Activated naive CD4-positive, alpha-beta T cell treated with Interleukin-2 at 50 U/mL for 16 hours (primary cell): ENCODE data around the gene RGCC.
"Not testable (repeated sequence)": the region's sequence is repeated elsewhere in the genome, so short reads cannot be mapped to it uniquely, and the experiment has no call there.

ENCODE experiments used
- DNase-seq: peaks from one replicate; pipeline ENCODE4 v3.0.0-alpha.2; 2020

The RGCC gene, protein sequence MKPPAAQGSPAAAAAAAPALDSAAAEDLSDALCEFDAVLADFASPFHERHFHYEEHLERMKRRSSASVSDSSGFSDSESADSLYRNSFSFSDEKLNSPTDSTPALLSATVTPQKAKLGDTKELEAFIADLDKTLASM

DNA sequence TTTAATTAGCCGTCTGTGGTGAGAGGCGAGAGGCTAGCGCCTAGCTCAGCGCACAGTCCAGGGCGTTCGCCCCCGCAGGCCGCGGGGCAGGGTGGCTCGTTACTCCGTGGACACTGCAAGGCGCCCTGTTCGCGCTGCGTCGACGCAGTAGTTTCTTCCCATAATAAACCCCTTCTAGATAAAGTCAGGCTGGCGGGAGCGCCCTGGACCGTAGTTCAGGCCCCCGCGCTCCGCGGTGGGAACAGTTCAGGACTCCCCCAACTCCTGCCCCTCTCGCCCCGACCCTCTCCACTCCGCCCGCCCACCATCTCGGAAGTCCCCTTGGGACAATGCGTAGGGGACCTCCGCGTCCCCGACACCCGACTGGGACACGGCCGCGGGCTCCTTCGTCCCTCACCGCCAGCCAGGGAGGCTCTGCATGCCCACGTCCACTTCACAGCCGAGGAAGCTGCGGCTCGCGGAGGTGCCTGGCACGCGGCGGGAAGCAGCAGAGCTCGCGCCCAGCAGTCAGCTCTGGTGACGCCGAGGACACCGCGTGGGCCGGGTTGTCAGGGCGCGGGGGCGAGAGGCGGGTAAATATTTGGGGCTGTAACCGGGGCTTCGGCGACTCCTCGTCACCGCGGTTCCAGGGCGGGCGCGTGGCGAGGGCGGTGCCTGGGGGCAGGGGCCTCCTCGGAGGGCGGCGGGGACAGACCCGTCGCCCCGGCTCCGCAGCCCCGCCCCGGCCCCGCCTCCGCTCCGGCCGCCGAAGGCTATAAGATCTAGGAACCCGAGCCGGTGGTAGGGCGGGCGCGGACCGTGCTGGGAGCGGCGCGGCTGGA is at the start of gene RGCC:
Gene RGCC (plus strand): TSS at position 783 of the 821 bp plus-strand sequence. CDS start 158 bp downstream, outside the sequence.
- peak; percentile 98 for DNase-seq

DNA sequence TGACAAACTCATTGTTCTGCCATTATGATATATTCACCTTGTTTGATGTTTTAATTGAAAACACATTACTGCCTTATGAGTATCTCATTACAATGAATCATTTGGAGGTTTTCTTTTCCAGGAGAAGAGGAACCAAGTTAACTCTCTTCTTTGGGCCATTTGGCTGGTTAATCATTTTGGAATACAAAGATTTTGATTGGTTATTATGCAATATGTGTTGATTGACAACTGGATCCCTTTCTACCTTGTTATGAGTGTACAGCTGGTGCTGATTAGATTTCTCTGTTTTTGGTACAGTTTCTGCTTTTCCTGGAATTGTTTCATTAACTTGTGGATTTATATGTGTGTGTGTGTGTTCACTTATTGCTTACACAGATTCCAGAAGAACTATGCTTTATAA is 49.2 kb upstream of the RGCC start:
- DNase-seq = no peak

DNA sequence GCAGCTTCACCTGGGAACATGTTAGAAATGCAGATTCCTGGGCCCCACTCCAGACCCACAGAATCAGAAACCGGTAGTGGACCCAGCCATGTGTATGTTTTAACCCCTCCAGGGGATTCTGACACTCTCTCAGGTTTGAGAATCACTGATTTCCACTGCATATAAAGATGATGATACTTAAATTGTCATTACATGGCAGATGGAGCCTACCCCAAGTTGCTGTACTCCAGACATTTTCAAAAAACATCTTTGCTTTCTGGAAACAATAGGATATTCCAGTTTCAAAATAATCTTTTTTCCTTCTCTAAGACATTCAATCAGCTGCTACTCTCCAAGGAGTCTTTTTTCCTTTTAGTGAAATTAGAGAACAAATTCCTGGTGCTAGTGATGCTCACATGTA is 48.6 kb upstream of the RGCC start:
- no peak for DNase-seq

DNA sequence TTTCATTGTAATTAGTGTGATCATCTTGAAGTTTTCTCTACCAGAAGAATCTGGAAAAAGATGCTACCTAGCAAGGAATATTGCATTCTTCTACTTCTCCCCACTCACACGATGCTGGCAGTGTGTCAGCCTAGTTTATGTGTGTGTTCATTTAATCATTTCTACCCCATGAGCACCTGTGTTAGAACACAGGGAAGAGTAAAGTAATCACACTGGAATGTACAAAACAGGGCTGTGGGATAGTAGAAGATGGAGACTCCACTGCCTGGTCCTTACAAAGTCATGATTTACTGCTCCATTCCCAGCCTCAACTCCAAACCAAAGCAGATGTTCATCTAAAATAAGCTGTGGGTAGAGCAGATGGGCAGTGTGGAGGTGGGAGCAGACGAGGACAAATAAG is 47.7 kb upstream of the RGCC start:
- no peak for DNase-seq

DNA sequence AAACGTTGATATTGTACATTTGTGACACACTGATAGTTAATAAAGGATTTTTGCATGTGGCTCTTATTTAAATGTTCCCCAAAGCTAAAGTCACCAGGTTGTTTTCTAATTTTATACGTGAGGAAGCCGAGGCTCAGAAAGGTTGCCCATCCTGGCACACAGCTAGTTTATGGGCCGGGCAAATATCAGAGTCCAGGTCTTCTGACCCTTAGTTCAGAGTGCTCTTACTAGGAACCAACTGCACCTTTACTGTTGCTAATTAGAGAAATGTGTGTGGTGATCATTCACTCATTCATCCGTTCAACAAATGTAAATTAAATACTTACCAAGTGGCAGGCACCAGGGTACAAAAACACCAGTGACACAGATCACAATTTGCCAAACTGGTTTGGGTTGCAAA is 46.3 kb upstream of the RGCC start:
- DNase-seq = no peak

DNA sequence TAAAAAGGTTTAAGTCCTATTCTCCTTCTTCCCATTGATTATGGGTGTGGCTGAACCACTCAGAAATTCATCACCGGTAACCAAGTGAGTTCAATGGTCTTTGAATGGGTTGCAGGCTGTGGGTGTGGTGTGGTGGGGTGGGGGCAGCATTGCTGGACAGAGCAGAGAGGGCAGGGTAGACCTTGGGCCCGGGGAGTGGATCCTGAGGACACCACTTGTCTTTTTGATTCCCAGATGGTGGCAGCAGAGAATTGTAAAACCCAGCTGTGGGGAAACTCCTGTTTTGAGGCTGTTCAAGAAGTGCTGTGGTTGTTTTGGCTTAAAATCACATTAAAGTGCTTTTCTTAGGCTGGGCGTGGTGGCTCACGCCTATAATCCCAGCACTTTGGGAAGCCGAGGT is 45.8 kb upstream of the RGCC start:
- DNase-seq = peak; percentile 16

DNA sequence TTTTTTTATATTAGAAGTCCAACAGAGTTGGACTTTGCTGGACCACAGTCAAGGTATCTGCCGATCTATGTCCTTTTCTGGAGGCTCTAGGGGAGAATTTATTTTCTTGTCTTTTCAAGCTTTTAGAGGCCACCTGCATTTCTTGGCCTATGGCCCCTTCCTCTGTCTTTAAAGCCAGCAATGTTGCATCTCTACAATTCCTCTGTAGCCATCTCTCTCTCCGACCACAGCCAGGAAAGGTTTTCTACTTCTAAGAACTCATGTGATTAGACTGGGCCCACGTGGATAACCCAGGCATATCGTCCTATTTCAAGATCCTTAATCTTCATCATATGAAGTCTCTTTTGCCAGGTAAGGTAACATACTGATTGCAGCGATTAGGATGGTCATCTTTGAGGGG is 43.5 kb upstream of the RGCC start:
- no peak for DNase-seq

DNA sequence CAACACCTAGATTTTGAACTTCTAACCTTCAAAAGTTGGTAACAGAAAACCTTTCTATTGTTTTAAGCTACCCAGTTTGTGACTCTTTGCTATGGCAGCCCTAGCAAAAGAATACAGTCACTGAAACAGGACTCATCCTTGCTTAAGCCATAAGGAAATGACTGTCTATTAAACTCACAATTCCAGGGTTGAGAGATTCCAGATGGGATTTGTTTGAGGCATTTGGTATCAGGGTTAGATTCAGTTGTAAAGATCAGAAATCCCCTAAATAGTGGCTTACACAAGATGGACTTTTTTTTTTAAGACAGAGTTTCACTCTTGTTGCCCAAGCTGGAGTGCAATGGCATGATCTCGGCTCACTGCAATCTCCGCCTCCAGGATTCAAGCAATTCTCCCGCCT is 41.1 kb upstream of the RGCC start:
- DNase-seq = no peak

DNA sequence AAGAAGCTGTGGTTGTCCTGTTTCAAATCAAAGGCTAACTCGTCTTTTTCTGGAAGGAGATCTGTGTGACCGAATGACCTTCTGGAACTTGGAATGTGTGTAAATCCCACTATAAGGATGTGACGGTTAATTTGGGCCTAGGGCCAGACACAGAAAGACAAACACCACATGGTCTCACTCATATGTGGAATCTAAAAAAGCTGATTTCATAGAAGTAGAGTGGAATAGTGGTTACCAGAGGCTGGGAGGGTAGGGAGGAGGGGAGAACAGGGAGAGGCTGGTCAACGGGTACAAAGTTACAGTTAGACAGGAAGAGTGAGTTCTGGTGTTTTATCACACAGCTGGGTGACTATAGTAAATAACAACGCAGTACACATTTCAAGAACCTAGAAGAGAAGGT is 39.3 kb upstream of the RGCC start:
- no peak for DNase-seq

DNA sequence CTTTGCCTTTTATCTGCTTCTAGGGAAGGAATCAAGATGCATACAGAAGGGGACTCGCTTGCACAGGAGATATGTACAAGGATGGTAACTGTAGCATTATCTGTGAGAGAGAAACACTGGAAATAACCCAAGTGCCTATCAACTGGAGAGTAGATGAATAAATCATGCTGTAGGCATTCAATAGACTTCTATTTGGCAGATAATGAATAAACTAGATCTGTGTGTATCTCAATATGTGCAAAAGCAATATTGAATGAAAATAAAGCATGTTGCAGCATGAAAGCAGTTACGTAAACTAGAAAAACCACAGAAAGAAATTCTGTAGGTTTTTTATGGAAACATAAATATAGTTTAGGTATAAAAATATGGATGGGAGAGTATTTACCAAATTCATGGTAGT is 38.6 kb upstream of the RGCC start:
- DNase-seq = no peak

DNA sequence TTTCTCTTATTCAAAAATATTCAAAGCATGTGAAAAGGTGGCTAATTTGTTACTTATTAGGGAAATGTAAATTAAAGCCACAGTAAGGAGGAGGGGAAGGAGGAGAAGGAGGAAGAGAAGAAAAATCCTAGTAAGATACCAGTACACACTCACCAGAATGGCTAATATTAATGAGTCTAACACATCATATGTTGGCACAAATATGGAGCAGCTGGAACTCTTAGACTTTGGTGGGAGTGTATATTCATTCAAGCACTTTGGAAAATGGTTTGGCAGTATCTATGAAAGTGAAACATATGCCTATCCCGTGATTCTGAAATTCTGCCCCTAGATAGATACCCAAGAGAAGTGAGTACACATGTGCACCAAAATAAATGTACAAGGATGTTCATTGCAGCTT is 38.1 kb upstream of the RGCC start:
- no peak for DNase-seq

DNA sequence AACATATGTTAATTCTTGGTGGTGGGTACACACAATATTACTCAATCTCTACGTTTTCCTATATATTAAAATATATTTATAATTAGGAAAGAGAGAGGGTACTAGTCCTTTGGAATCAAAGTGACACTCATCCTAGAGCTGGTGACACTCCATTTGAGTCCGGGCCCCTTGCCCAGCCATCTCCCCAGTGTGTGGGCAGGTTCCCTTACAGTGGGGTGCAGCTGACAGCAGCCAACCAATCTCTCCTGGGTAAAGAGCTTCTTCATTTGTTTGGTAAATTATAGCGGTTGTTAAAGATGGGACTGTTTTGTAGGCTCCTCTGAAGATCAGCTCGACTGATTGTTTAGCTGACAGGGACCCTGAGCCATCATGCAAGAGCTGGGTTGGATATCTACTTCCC is 37.2 kb upstream of the RGCC start:
- DNase-seq = no peak

DNA sequence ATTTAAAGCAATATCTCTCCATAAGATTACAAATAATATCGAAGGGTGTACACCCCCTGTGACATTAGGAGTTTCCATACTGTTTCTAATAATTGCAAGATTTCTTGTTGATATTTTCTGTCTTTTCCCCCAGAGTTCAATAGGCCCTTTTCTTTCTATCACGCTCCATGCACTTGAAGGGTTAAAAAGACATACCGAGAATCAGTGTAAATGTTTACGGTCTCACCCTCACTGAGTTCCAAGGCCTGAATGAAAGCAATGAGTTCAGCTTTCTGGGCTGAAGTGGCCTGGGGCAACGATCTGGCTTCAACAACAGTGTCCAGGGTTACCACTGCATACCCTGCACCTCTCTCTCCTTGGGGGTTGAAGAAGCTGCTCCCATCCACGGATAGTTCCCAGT is 36.0 kb upstream of the RGCC start:
- not testable (repeated sequence) for DNase-seq

DNA sequence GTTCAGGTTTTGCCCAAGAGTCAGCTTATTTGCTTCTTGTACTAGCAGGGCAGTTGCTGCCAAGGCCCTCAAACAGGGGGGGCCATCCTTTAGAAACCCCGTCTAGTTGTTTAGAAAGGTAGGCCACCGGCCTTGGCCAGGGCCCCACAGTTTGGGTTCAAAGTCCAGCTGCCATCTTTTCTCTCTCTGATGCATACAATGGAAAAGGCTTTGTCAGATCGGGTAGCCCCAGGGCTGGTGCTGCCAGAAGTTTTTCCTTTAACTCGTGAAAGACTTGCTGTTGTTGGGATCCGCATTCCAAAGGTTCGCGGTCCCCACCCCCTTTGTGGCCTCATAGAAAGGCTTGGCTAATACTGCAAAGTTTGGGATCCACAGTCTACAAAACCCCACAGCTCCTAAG is 35.4 kb upstream of the RGCC start:
- not testable (repeated sequence) for DNase-seq

DNA sequence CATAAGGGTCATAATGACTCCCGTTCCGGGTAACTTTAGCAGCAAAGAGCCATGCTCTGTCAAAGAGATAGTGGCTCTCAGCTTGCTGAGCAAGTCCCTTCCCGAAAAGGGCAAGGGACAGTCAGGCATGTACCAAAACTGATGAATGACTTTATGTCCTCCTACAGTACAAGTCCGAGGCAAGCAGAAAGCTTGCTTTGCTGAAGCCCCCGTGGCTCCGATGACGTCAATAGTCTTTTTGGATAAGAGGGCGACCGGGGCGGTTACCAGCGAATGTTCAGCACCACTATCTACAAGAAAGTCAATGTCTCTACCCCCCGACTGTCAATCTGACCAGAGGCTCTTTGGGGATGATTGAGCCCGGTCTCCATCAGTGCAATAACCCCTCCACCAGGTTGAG is 34.1 kb upstream of the RGCC start:
- not testable (repeated sequence) for DNase-seq

DNA sequence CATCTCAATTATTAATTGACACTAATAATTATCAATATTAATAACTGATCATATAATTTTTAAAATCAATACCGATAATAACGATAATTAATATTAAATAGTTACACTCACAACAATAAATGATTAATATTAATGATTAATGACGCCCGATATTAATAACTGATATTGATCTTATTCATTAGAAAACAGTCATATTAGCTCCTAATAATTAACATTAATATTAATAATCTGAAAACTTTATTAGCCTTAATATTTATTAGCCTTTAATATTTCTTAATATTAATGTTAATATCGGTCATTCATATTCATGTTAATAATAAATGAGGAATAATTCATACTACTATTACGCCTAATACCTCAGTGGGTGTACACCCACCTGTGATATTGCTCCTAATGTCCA is 32.7 kb upstream of the RGCC start:
- DNase-seq = not testable (repeated sequence)

DNA sequence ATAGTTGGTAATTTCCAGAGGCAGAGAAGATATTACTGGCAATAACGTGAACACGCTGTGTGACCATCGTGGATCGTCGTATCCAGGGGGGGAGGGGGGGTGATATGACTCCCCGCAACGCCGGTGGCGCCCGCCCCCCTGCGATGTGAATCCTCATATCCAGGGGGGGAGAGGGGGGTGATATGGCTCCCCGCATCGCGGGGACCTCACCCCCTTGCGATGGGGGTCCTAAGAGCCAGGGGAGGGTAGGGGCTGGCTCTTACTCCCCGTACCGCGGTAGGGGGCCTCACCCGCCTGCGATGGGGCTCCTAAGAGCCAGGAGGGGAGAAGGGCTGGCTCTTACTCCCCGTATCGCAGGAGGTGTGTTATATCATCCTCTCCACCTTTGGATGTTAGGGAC is 31.3 kb upstream of the RGCC start:
- no peak for DNase-seq

DNA sequence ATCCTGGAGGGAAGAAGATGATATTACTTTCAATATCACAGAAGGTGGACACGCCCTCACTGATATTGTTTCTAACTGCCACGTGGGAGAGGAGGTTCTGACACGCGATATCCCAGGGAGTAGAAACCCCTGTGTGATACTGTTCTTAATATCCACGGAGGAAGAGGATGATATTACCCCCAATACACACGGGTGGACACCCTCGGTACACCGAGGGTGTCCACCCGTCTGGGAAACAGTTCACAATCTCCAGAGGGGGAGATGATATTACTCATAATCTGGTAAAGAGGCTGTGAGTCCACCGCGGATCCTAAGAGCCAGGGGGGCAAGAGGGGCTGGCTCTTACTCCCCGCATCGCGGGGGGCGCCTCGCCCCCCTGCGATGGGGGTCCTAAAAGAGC is 29.7 kb upstream of the RGCC start:
- DNase-seq = no peak

DNA sequence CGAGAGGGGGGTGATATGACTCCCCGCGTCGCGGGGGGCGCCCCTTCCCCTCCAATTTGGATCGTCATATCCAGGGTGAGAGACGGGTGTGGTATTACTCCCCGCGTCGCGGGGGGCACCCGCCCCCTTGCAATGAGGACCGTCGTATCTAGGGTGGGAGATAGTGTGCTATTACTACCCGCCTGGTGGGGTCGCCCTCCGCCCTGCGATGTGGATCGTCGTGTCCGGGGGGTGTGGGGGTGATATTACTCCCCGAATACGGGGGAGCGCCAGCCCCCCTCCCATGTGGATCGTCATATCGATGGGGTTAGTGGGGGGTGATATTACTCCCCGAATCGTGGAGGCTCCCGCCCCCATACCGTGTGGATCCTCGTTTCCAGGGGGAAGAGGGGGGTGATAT is 29.2 kb upstream of the RGCC start:
- peak; percentile 21 for DNase-seq

DNA sequence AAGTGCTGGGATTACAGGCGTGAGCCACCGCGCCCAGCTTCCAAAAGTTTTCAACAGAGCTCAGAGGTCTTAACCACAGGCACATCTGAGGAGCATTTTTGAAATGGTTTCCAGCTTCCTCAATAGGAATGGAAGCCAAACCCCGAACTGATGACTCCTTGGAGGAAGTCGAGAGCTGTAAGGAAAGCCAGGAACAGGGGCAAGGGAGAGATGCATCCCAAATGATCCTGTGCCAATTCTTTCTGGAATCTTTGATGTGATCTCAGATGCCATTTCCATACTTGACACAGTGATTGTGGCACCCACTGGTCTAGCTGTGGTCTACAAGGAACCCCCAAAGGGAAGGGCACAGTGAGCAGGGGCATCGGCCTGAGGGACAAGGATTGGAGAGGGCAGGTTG is 23.3 kb upstream of the RGCC start:
- DNase-seq = not testable (repeated sequence)

DNA sequence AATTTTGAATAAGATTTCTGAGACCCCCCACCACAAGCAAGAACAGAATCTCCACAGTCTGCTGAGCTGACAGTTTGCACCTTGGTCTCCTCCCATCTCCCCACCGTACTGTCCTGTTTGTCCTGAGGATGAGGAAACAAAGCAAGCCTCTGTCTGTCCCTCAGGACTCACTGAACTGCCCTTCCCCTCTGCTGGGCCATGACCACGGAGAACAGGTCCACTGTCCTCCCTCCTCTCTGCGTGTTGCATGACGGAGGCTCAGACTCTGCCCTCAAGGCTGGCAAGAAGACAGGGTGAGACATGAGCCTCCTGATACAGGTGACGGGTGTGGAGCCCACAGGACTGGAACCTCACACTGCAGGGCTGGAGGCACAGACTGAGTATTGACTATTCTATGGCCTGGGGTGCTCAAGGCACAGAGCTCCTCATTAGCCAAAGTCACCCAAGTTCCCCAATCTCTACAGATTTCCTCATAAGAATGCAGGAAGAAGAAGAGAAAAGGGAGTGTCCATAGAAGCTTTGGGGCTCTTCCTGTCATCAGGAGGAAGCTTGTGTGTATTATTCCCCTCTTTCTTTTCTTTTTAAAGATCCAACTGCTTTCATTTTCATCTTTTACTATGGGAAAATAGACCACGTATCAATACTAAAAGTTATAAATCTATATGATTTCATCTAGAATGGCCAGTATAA is 22.4 kb upstream of the RGCC start:
- no peak for DNase-seq

DNA sequence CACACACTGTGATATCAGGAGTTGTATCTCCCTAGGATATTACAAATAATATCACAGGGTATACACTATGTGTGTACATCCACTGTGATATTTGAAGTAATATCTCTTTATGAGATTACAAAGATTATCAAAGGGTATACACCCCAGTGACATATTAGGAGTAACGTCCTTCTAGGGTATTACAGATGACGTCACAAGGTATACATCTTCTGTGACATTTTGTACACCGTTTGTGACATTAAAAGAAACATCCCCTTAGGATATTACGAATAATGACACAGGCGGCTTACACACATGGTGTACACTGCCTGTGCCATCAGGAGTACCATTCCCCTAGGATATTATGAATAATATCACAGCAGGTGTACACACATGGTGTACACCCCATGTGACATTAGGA is 13.4 kb upstream of the RGCC start:
- no peak for DNase-seq

DNA sequence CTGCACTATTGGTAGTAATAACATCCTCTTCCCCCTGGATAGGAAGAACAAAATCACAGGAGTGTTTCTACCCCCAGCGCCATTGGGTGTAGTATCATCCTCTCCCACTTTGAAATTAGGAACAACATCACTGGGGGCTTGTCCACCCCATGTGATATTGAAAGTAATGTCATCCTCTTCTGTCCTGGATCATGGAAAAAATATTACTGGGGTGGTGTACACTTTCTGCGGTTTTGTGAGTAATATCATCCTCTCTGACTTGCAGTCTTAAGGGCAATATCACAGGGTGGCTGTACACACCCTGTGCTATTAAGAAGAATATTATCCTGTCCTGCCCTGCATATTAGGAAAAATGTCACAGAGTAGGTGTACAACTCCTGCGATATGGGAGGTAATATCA is 4.9 kb upstream of the RGCC start:
- no peak for DNase-seq

DNA sequence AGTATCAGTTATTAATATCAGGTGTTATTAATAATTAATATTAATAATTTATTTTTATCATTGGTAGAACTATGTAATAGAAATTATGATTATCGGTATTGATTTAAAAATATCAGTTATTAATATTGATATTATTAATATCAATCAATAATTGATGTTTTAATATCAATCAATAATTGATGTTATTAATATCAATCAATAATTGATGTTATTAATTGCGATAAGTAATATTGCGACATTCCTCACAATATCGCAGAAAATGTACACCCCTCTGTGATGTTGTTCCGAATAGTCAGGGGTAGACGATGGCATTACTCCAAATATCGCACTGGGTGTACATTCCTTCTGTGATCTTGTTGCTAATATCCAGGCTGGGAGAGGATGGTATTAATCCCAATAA is 3.7 kb upstream of the RGCC start:
- DNase-seq = no peak
